Body of pancreas (tissue), 4 donors: ENCODE data around the gene MGAT4A. TPM values are rescaled to one million over a fixed set of nuclear protein-coding genes. Genes with fewer than 3 reads are reported as not detected.
A peak's percentile ranks its signal among the peaks of the same experiment; 100 is the strongest.

Source experiments
- ATAC-seq: fragments of 150-250 bp; one replicate; pipeline ENCODE4 v1.9.1; 2016
- DNase-seq, 4 donors: peaks; one replicate each; pipeline ENCODE4 v3.0.0-alpha.2; 2019
- H3K27ac ChIP-seq, 4 donors: fragments of 200-600 bp; sonication (generic); 1 replicate in 3 of 4; 2 replicates in 1 of 4; pipeline versions ENCODE4 v1.5.1 to v1.6.1; 2016 to 2019; ENCODE audit warnings: mild to moderate bottlenecking in 1 of 4, mixed read lengths in 1 of 4, moderate library complexity in 1 of 4
- H3K27me3 ChIP-seq, 2 donors: fragments of 200-600 bp; sonication (generic); one replicate each; pipeline ENCODE4 v1.6.0; 2016; ENCODE audit warnings: mild to moderate bottlenecking in 1 of 2
- H3K36me3 ChIP-seq, 2 donors: fragments of 200-600 bp; sonication (generic); replicated peaks in 1 of 2; 2 replicates each; pipeline ENCODE4 v1.5.1; 2016; ENCODE audit warnings: low read depth in 2 of 2; ENCODE audit not compliant: insufficient read depth in 1 of 2
- H3K4me1 ChIP-seq: fragments of 200-600 bp; sonication (generic); one replicate; pipeline ENCODE4 v1.6.0; 2016
- H3K4me3 ChIP-seq, 2 donors: fragments of 200-600 bp; sonication (generic); 1 replicate in 1 of 2; 2 replicates in 1 of 2; pipeline ENCODE4 v1.5.1; 2016 to 2019
- H3K9me3 ChIP-seq, 3 donors: fragments of 200-600 bp; sonication (generic); 1 replicate in 2 of 3; 2 replicates in 1 of 3; pipeline ENCODE4 v1.5.1; 2016
- POLR2A ChIP-seq, 3 donors: fragments of 450-650 bp; IDR thresholded peaks; one replicate each; pipeline ENCODE4 v1.6.1; 2016; ENCODE audit warnings: antibody characterized with exemption in 3 of 3, mild to moderate bottlenecking in 2 of 3
- WGBS, 2 donors: methylation state at CpG; one replicate each; pipeline ENCODE4 v1.1.5; 2017; 5-methylcytosine and 5-hydroxymethylcytosine counted together
- intact Hi-C: fragments of 100-400 bp; cut with DNase I; formaldehyde crosslinking; loops from one replicate; pipeline ENCODE4 v1.15.1; 2023
- total RNA-seq, 2 donors: library from RNA; depleted of rRNA; stranded (reverse); fragments of >200 nt; gene quantifications; one replicate each; pipeline ENCODE4 v1.1.0, GENCODE V29; 2016
- TF ChIP-seq, protein P1 (sequence below), 7 experiments: fragments of 450-650 bp in 4 of 7; fragments of 200-600 bp in 3 of 7; sonication (generic) in 3 of 7; IDR thresholded peaks; one replicate each; pipeline ENCODE4 v1.5.1; 2016 to 2019; ENCODE audit warnings: antibody characterized with exemption in 7 of 7

MGAT4A gene
- total RNA-seq, 2 donors from 2014 or later = 40.5 to 72.4 TPM

DNA sequence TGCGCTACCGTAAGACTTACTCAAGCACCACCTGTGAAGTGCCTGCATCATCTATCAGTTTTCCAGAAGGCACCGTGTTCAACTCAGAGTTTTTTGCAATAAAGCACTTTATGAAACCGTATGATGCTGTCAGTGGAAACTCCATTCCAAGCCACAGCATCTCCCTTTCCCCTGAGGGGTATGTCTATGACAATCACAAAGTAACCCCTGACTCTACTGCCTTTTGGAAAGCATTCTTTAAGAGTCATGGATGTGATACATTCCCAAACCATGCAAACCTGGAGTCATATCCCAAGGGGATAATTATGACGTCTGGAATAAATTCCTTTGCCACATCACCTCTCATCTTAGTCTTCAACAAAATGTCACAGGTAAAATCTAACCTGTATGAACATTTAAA lies 83.3 kb downstream of the MGAT4A start:
- Histone ChIP-seq H3K27me3 (no peaks in the 10 kb centered on the region), H3K36me3 (peaks cover 4% of the 10 kb centered on the region in 2 donors), H3K27ac (no peak overlapping the region), H3K9me3 (no peaks in the 10 kb centered on the region), H3K4me3 (no peak overlapping the region), H3K4me1 (peaks cover 9% of the 10 kb centered on the region)
- TF ChIP-seq, protein P1, sequence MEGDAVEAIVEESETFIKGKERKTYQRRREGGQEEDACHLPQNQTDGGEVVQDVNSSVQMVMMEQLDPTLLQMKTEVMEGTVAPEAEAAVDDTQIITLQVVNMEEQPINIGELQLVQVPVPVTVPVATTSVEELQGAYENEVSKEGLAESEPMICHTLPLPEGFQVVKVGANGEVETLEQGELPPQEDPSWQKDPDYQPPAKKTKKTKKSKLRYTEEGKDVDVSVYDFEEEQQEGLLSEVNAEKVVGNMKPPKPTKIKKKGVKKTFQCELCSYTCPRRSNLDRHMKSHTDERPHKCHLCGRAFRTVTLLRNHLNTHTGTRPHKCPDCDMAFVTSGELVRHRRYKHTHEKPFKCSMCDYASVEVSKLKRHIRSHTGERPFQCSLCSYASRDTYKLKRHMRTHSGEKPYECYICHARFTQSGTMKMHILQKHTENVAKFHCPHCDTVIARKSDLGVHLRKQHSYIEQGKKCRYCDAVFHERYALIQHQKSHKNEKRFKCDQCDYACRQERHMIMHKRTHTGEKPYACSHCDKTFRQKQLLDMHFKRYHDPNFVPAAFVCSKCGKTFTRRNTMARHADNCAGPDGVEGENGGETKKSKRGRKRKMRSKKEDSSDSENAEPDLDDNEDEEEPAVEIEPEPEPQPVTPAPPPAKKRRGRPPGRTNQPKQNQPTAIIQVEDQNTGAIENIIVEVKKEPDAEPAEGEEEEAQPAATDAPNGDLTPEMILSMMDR (IDR thresholded peaks at IDR 0.05) = no peak
- TF ChIP-seq POLR2A (IDR thresholded peaks at IDR 0.05) = no peak
- intact Hi-C loops = loop anchor here (10.0 kb wide), 1 partner anchor 417 kb away; no protein-coding TSS in a partner anchor
- no peak for DNase-seq
- 79 to 83% methylated on average over 5 of the region's 5 CpGs for WGBS, 2 donors
- ATAC-seq = no peak

DNA sequence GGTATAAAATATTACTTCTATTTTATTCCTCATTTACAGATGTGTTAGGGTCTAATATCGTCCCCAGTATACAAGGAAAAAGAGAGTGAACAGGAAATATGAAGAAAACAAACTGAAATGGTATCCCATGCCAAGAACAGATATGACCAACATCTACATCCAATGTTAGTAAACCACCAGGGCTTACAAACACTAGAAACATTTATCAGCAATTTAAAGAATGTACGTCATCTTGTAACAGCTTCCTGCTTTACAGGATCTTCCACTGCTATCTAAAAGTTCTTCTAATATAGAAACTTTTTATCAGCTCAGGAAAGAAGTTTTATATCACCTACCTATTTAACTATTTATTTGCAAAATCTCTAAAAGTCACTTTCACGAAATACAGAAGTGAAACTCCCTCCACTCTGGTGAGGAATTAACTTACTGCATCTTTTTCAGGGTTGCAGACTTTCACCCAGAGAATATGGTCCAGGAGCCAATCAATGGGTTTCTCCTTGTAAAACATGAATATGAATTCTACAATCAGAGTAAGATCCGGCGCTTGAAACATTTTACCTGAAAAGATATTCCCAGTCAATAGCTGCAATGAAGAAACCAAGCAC lies 87.3 kb downstream of the MGAT4A start:
- no peak for ATAC-seq
- 80 to 88% methylated on average over 5 of the region's 5 CpGs for WGBS, 2 donors
- no peak overlapping the region for H3K4me3 ChIP-seq
- TF ChIP-seq, protein P1 (IDR thresholded peaks at IDR 0.05) = no peak
- no peak for TF ChIP-seq POLR2A (IDR thresholded peaks at IDR 0.05)
- no peaks in the 10 kb centered on the region for H3K9me3 ChIP-seq
- H3K27me3 ChIP-seq = no peaks in the 10 kb centered on the region
- peaks cover 4 to 17% of the 10 kb centered on the region in 2 donors for H3K36me3 ChIP-seq
- no peak overlapping the region for H3K27ac ChIP-seq
- no peaks in the 10 kb centered on the region for H3K4me1 ChIP-seq
- intact Hi-C loops = loop anchor here (10.0 kb wide), 1 partner anchor 421 kb away; no protein-coding TSS in a partner anchor
- DNase-seq = no peak

DNA sequence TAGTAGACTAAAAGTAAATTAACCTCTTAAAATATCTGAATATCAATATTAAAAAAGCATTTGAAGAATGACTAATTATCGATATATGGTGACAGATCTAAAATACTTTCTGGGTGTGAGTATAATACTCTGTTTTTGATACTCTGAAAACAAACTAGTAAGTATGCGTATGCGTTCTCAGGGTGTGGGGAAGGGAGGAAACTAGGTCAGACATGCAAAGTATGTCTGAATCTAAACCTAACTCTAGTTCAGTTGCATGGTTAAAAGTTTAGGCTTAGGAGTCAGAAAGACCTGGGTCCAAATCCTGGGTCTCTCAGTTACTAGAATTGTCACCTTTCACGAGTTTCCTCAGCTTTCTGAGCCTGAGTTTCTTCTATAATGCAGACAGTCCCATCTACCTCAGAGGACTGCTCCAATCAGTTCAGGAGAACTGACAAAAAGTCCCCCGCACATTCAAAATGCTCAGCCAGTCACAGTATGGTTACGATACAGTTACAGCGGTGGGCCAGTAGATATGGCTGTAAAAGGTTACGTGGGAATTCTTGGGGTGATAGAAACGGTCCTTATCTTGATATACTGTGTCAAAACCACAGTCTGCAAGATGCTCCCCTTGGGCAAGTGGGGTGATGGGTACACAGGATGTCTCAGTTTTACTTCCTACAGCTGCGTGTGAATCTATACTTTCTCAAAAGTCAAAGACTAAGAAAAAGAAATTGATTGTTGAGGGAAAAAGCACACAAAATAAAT lies 93.4 kb downstream of the MGAT4A start:
- ATAC-seq = no peak
- Histone ChIP-seq H3K9me3 (no peaks in the 10 kb centered on the region), H3K4me1 (no peaks in the 10 kb centered on the region), H3K36me3 (peaks cover 4 to 39% of the 10 kb centered on the region in 2 donors), H3K4me3 (no peak overlapping the region), H3K27ac (no peak overlapping the region), H3K27me3 (no peaks in the 10 kb centered on the region)
- no peak for DNase-seq
- 78 to 85% methylated on average over 10 of the region's 10 CpGs for WGBS, 2 donors
- intact Hi-C loops = no loop called here
- TF ChIP-seq, protein P1 (IDR thresholded peaks at IDR 0.05) = no peak
- TF ChIP-seq POLR2A (IDR thresholded peaks at IDR 0.05) = no peak

DNA sequence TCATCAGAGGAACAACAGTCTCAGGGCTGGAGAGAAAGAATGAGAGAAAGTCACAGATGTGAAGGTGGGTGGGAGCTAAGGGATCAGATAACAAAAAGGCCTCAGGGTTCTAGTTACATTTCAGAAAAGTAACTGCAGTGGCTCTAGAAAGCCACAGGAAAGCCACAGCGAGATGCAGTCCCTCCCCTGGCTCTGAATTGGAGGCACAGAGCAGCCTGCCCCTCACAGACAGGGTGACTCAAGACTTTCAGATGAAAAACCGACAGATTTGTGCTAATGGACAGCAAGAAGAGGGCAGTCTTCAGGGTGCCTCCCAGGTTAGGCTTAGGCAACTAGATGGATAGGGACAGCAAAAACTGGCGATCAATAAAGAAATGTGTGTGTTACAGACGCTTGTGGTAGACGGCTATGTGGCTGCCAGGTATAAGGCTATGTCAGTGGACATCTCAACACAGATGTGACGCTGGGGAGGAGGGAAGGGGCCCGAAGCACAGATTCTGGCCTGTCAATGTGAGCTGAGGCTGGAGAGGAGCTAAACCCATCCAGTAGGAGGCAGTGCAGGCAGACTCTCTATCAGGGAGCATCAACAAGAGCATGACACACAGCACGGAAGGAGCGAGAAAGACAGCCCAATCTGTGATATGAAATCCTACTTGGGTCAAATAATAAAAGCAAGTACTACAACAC lies 96.4 kb downstream of the MGAT4A start:
- H3K36me3 ChIP-seq = peaks cover 4 to 47% of the 10 kb centered on the region in 2 donors
- no peak for TF ChIP-seq POLR2A (IDR thresholded peaks at IDR 0.05)
- TF ChIP-seq, protein P1 (IDR thresholded peaks at IDR 0.05) = peak in 1 of 7 experiments; percentile 4

More for the DNA sequence above, 96.4 kb downstream of the MGAT4A start:
- ATAC-seq (no peak), DNase-seq (no peak)
- H3K4me1 ChIP-seq = no peaks in the 10 kb centered on the region
- intact Hi-C loops = no loop called here
- no peak overlapping the region for H3K27ac ChIP-seq
- no peaks in the 10 kb centered on the region for H3K9me3 ChIP-seq
- no peaks in the 10 kb centered on the region for H3K27me3 ChIP-seq
- 85% methylated on average over 9 of the region's 9 CpGs for WGBS, 2 donors
- H3K4me3 ChIP-seq = no peak overlapping the region
